H1 (cell line): ENCODE measurements around the gene SELPLG. TPM values are rescaled to one million over a fixed set of nuclear protein-coding genes. Genes with fewer than 3 reads are reported as not detected.

Source experiments
- CTCF ChIA-PET: fragments of 300-600 bp; sonication (Branson Sonifier 250); formaldehyde crosslinking; loops from one replicate; lab custom pipeline; 2021; ENCODE audit not compliant: partially characterized antibody; lab: Charles Lee
- POLR2A ChIA-PET: fragments of 300-600 bp; sonication (Branson Sonifier 250); formaldehyde crosslinking; loops from one replicate; lab custom pipeline; 2021; ENCODE audit warnings: inconsistent platforms; ENCODE audit not compliant: partially characterized antibody; lab: Charles Lee
- DNase-seq, 2 experiments: peaks; one replicate each; pipeline versions ENCODE4 v3.0.0 to v3.0.0-alpha.2; 2010 to 2022; ENCODE audit warnings: low spot score in 2 of 2, low read depth in 1 of 2, mixed read lengths in 1 of 2
- FAIRE-seq: peaks from 2 replicates; lab custom pipeline; 2011; peaks lifted over from hg19 to GRCh38; lab: Jason Lieb, UNC
- H2AFZ ChIP-seq: 2 replicates; pipeline ENCODE4 v1.8.1; 2012; ENCODE audit warnings: low read length, inconsistent platforms
- H2AK5ac ChIP-seq: 2 replicates; pipeline ENCODE4 v1.6.1; 2013; ENCODE audit warnings: low read depth, low read length
- H2BK120ac ChIP-seq: replicated peaks from 2 replicates; pipeline ENCODE3; 2013; ENCODE audit warnings: low read depth, low read length, inconsistent platforms
- H2BK12ac ChIP-seq: 2 replicates; pipeline ENCODE4 v1.6.1; 2013; ENCODE audit warnings: low read depth, low read length
- H2BK15ac ChIP-seq: 2 replicates; pipeline ENCODE4 v1.6.1; 2013; ENCODE audit warnings: low read length
- H2BK20ac ChIP-seq: 2 replicates; pipeline ENCODE4 v1.6.1; 2013; ENCODE audit warnings: low read length
- H2BK5ac ChIP-seq: 2 replicates; pipeline ENCODE4 v1.6.1; 2013; ENCODE audit warnings: low read depth, low read length
- H3K14ac ChIP-seq: 2 replicates; pipeline ENCODE4 v1.6.1; 2013; ENCODE audit warnings: inconsistent platforms; ENCODE audit not compliant: insufficient read length
- H3K18ac ChIP-seq: 2 replicates; pipeline ENCODE4 v1.6.1; 2013; ENCODE audit warnings: low read length; ENCODE audit errors: extremely low read depth
- H3K23ac ChIP-seq: 2 replicates; pipeline ENCODE4 v1.6.1; 2013; ENCODE audit warnings: inconsistent platforms; ENCODE audit not compliant: insufficient read length
- H3K23me2 ChIP-seq: 2 replicates; pipeline ENCODE4 v1.6.1; 2013; ENCODE audit warnings: low read depth, low read length
- H3K27ac ChIP-seq: 2 replicates; pipeline ENCODE4 v1.6.1; 2011; ENCODE audit warnings: low read depth, low read length, inconsistent platforms
- H3K27me3 ChIP-seq, 4 experiments: replicated peaks in 1 of 4; 1 replicate in 1 of 4; 2 replicates in 3 of 4; pipeline versions ENCODE4 v1.6.1 to v1.8.1; 2011 to 2013; ENCODE audit warnings: low read length in 3 of 4, mild to moderate bottlenecking in 3 of 4, inconsistent platforms in 2 of 4, mixed read lengths in 2 of 4, moderate library complexity in 1 of 4; ENCODE audit not compliant: control insufficient read depth in 3 of 4, insufficient read depth in 3 of 4; ENCODE audit errors: extremely low read depth in 1 of 4
- H3K36me3 ChIP-seq, 4 experiments: 2 replicates each; pipeline versions ENCODE4 v1.6.1 to v1.8.1; 2011 to 2013; ENCODE audit warnings: mild to moderate bottlenecking in 4 of 4, low read length in 3 of 4, moderate library complexity in 2 of 4, control low read depth in 1 of 4, inconsistent platforms in 1 of 4; ENCODE audit not compliant: insufficient read depth in 4 of 4, control insufficient read depth in 2 of 4
- H3K4ac ChIP-seq: replicated peaks from 2 replicates; pipeline ENCODE3; 2013; ENCODE audit warnings: low read length, low read depth, mixed read lengths, inconsistent platforms; ENCODE audit not compliant: insufficient read length
- H3K4me1 ChIP-seq, 4 experiments: replicated peaks in 1 of 4; 1 replicate in 1 of 4; 2 replicates in 3 of 4; pipeline versions ENCODE4 v1.6.1 to v1.8.1; 2011 to 2013; ENCODE audit warnings: low read length in 3 of 4, inconsistent platforms in 2 of 4, mixed read lengths in 1 of 4; ENCODE audit not compliant: insufficient read depth in 4 of 4, control insufficient read depth in 3 of 4
- H3K4me2 ChIP-seq, 2 experiments: 2 replicates each; pipeline versions ENCODE4 v1.6.1 to v1.8.1; 2011 to 2013; ENCODE audit warnings: low read depth in 2 of 2, low read length in 2 of 2, control low read depth in 1 of 2, inconsistent platforms in 1 of 2, mild to moderate bottlenecking in 1 of 2; ENCODE audit not compliant: insufficient read depth in 1 of 2
- H3K4me3 ChIP-seq, 4 experiments: fragments of 200-600, 300-600 bp in 1 of 4; sonication (generic), shearing (Covaris generic), sonication (Bioruptor Twin) in 1 of 4; 2 replicates each; pipeline versions ENCODE4 v1.5.1 to v1.8.1; 2011 to 2016; ENCODE audit warnings: low read length in 4 of 4, low read depth in 3 of 4, control low read depth in 2 of 4, inconsistent platforms in 2 of 4, mild to moderate bottlenecking in 2 of 4, mixed read lengths in 1 of 4, moderate library complexity in 1 of 4; ENCODE audit not compliant: insufficient read depth in 2 of 4; ENCODE audit errors: extremely low read depth in 1 of 4
- H3K56ac ChIP-seq: replicated peaks from 2 replicates; pipeline ENCODE3; 2013; ENCODE audit warnings: low read depth, mild to moderate bottlenecking, mixed read lengths, low read length, inconsistent platforms; ENCODE audit not compliant: insufficient read length
- H3K79me1 ChIP-seq: 2 replicates; pipeline ENCODE4 v1.6.1; 2013; ENCODE audit warnings: low read depth, low read length, control low read depth
- H3K79me2 ChIP-seq, 2 experiments: 2 replicates each; pipeline versions ENCODE4 v1.6.1 to v1.8.1; 2012 to 2013; ENCODE audit warnings: low read length in 2 of 2, mild to moderate bottlenecking in 2 of 2, inconsistent platforms in 1 of 2; ENCODE audit not compliant: insufficient read depth in 2 of 2, control insufficient read depth in 1 of 2
- H3K9ac ChIP-seq, 4 experiments: replicated peaks in 1 of 4; 1 replicate in 1 of 4; 2 replicates in 3 of 4; pipeline versions ENCODE4 v1.6.1 to v1.8.1; 2011 to 2013; ENCODE audit warnings: low read depth in 3 of 4, low read length in 3 of 4, control low read depth in 2 of 4, mild to moderate bottlenecking in 2 of 4, moderate library complexity in 2 of 4, inconsistent platforms in 1 of 4; ENCODE audit errors: extremely low read depth in 1 of 4
- H3K9me3 ChIP-seq, 2 experiments: 2 replicates each; pipeline versions ENCODE4 v1.6.1 to v1.8.1; 2012 to 2013; ENCODE audit warnings: mild to moderate bottlenecking in 2 of 2, moderate library complexity in 2 of 2, control low read depth in 1 of 2, inconsistent platforms in 1 of 2, low read depth in 1 of 2, low read length in 1 of 2, mixed read lengths in 1 of 2; ENCODE audit not compliant: insufficient read depth in 2 of 2
- H4K20me1 ChIP-seq, 2 experiments: replicated peaks in 1 of 2; 2 replicates each; pipeline versions ENCODE3 to v1.8.1; 2011 to 2013; ENCODE audit warnings: inconsistent platforms in 2 of 2, low read length in 2 of 2, mild to moderate bottlenecking in 1 of 2; ENCODE audit not compliant: insufficient read depth in 2 of 2, control insufficient read depth in 1 of 2
- H4K5ac ChIP-seq: 2 replicates; pipeline ENCODE4 v1.6.1; 2013; ENCODE audit warnings: low read length, low read depth, mixed read lengths, inconsistent platforms; ENCODE audit not compliant: insufficient read length
- H4K8ac ChIP-seq: 2 replicates; pipeline ENCODE4 v1.8.0; 2013; ENCODE audit warnings: mild to moderate bottlenecking, moderate library complexity, low read length, inconsistent platforms; ENCODE audit not compliant: insufficient read depth; ENCODE audit errors: extremely low read depth
- H4K91ac ChIP-seq: replicated peaks from 2 replicates; pipeline ENCODE3; 2013; ENCODE audit warnings: low read length, mixed read lengths, inconsistent platforms; ENCODE audit not compliant: insufficient read length
- BACH1 ChIP-seq: IDR thresholded peaks from 2 replicates; pipeline ENCODE4 v1.6.1; 2012; ENCODE audit warnings: low read length, improper control_type of control experiment
- CHD1 ChIP-seq: IDR thresholded peaks from 2 replicates; pipeline ENCODE4 v1.6.1; 2012; ENCODE audit warnings: low read depth, low read length, improper control_type of control experiment
- EGR1 ChIP-seq: IDR thresholded peaks from 2 replicates; pipeline ENCODE4 v1.6.1; 2011; ENCODE audit warnings: low read depth, low read length, borderline replicate concordance
- EP300 ChIP-seq, 2 experiments: IDR thresholded peaks; 1 replicate in 1 of 2; 2 replicates in 1 of 2; pipeline ENCODE4 v1.6.1; 2011 to 2012; ENCODE audit warnings: low read depth in 2 of 2, low read length in 2 of 2, mild to moderate bottlenecking in 2 of 2, borderline replicate concordance in 1 of 2, inconsistent platforms in 1 of 2, moderate library complexity in 1 of 2
- EZH2 ChIP-seq: fragments of 200-600 bp; sonication (generic); IDR thresholded peaks from 2 replicates; pipeline ENCODE4 v1.7.1; 2012; ENCODE audit warnings: low read depth, mild to moderate bottlenecking, moderate library complexity, low read length, inconsistent platforms; ENCODE audit not compliant: severe bottlenecking
- JUN ChIP-seq: IDR thresholded peaks from 2 replicates; pipeline ENCODE4 v1.6.1; 2011; ENCODE audit warnings: low read depth, mild to moderate bottlenecking, improper control_type of control experiment, low read length
- KDM5A ChIP-seq: fragments of 200-600 bp; IDR thresholded peaks from 2 replicates; pipeline ENCODE4 v1.7.1; 2012; ENCODE audit warnings: mild to moderate bottlenecking, low read length, inconsistent platforms, mixed read lengths
- NANOG ChIP-seq: IDR thresholded peaks from 2 replicates; pipeline ENCODE4 v1.6.1; 2011; ENCODE audit warnings: low read length, low read depth, mild to moderate bottlenecking, inconsistent platforms; ENCODE audit not compliant: insufficient read depth, poor library complexity, severe bottlenecking
- RBBP5 ChIP-seq: IDR thresholded peaks from 2 replicates; pipeline ENCODE4 v1.7.1; 2012; ENCODE audit warnings: low read depth, mild to moderate bottlenecking, inconsistent platforms, low read length, moderate library complexity, borderline replicate concordance
- SIN3A ChIP-seq, 2 experiments: IDR thresholded peaks in 1 of 2; conservative IDR thresholded peaks in 1 of 2; 2 replicates each; pipeline ENCODE4 v1.6.1; 2011 to 2012; ENCODE audit warnings: low read length in 2 of 2, improper control_type of control experiment in 1 of 2, low read depth in 1 of 2, mild to moderate bottlenecking in 1 of 2
- SIRT6 ChIP-seq: IDR thresholded peaks from one replicate; pipeline ENCODE4 v1.7.1; 2012; ENCODE audit warnings: low read length, inconsistent platforms
- SP1 ChIP-seq: IDR thresholded peaks from 2 replicates; pipeline ENCODE4 v1.6.1; 2011; ENCODE audit warnings: low read depth, low read length
- SP4 ChIP-seq: IDR thresholded peaks from 2 replicates; pipeline ENCODE4 v1.6.1; 2012; ENCODE audit warnings: low read length, inconsistent platforms
- WGBS, 2 experiments: shearing (Covaris generic) in 1 of 2; methylation state at CpG; one replicate each; pipeline versions ENCODE4 v1.1.6 to v1.1.7; 2013 to 2015; ENCODE audit warnings: low lambda C conversion rate in 2 of 2, mixed read lengths in 2 of 2, inconsistent platforms in 1 of 2, low coverage in 1 of 2, missing lambda C conversion rate in 1 of 2; ENCODE audit not compliant: insufficient replicate concordance in 2 of 2, insufficient coverage in 1 of 2, insufficient read length in 1 of 2; ENCODE audit errors: extremely low coverage in 1 of 2, missing lambda C conversion rate in 1 of 2; 5-methylcytosine and 5-hydroxymethylcytosine counted together
- polyA plus RNA-seq, 7 experiments: library from polyadenylated mRNA; depleted of rRNA in 3 of 7; stranded (reverse) in 5 of 7; unstranded in 2 of 7; fragments of >200 nt in 5 of 7; fragments of 200-250 nt in 2 of 7; gene quantifications; 1 replicate in 5 of 7; 2 replicates in 1 of 7; 4 replicates in 1 of 7; pipeline versions ENCODE4 v1.2.1 to v1.2.3, GENCODE V29; 2011 to 2013; ENCODE audit warnings: missing spikeins in 2 of 7, mixed read lengths in 2 of 7
- total RNA-seq: library from RNA; stranded (reverse); fragmentation: NEBNext Ultra II Directional; extraction: Animal tissue kit (Norgen Biotek cat#: 25700); gene quantifications from 2 replicates; pipeline ENCODE4 v1.2.1, GENCODE V29; 2021
- TF ChIP-seq, protein P1 (sequence below): IDR thresholded peaks from 2 replicates; pipeline ENCODE4 v1.6.1; 2012; ENCODE audit warnings: inconsistent platforms

Gene SELPLG
- total and polyA plus RNA-seq, 2 of the 8 experiments (the other 6 are each of a cell fraction or from before 2014, with no cell fraction given), result 0.18 TPM; not detected in 1

DNA sequence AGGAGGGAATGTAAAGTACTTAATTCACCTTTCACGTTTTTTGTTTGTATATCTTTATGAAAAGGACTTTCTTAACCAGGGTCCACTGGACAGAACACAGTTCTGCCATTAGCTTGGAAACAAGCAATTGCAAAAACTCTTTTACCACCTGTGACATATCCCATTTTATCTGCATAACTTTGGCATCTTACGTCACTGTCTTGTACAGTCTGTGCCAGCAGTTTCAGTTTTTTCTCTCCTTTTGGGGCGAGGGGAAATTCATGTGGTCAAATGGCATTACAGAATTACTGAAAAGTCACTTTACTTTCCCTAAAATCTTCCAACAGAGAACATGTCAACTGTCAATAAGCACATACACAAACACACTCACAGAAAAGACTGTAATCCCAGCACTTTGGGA, 43.7 kb upstream of the SELPLG start:
- H3K27me3 ChIP-seq, result no peaks in the 10 kb centered on the region
- no peak overlapping the region for H2BK15ac ChIP-seq
- FAIRE-seq, result no peak
- ChIA-PET POLR2A (no interaction called here), CTCF (interaction anchor here (1.2 kb wide), 1 partner anchor 12 kb away, joined by 5 read pairs; no protein-coding TSS in a partner anchor)
- peaks cover 0 to 2% of the 10 kb centered on the region in 2 experiments for H4K20me1 ChIP-seq
- H3K27ac ChIP-seq, result no peak overlapping the region
- DNase-seq, result no peak
- no peak overlapping the region for H3K18ac ChIP-seq
- H2AFZ ChIP-seq, result no peak overlapping the region
- no peak overlapping the region for H2BK120ac ChIP-seq
- H3K23me2 ChIP-seq, result no peaks in the 10 kb centered on the region
- no peak overlapping the region for H2BK20ac ChIP-seq
- H3K4me3 ChIP-seq, result no peak overlapping the region
- H3K4me2 ChIP-seq, result no peak overlapping the region
- no peak overlapping the region for H3K4ac ChIP-seq
- WGBS, 2 experiments, result 89% methylated on average over 3 of the region's 3 CpGs; no CpG with 5 or more reads in 1 of the 2 experiments
- peaks cover 0 to 29% of the 10 kb centered on the region in 2 experiments; a peak in 2 of 4 replicates for H3K79me2 ChIP-seq
- no peak overlapping the region for H3K23ac ChIP-seq
- no peak overlapping the region for H3K9ac ChIP-seq
- H3K79me1 ChIP-seq, result 0 out of 2 replicates have a peak, but pooled peaks cover 2% of the 10 kb centered on the region
- H2BK12ac ChIP-seq, result no peak overlapping the region
- H3K4me1 ChIP-seq, result no peaks in the 10 kb centered on the region
- H3K14ac ChIP-seq, result no peak overlapping the region
- H4K5ac ChIP-seq, result no peak overlapping the region
- no peak overlapping the region for H4K8ac ChIP-seq
- H3K9me3 ChIP-seq, result no peaks in the 10 kb centered on the region
- H4K91ac ChIP-seq, result no peak overlapping the region
- no peak overlapping the region for H2BK5ac ChIP-seq
- H3K36me3 ChIP-seq, result peaks cover 0 to 3% (median 0%) of the 10 kb centered on the region in 4 experiments; a peak in 2 of 8 replicates
- no peak overlapping the region for H2AK5ac ChIP-seq
- H3K56ac ChIP-seq, result no peak overlapping the region
- TF ChIP-seq SIN3A (conservative IDR thresholded peaks at IDR 0.05 in 1 of 2, IDR thresholded peaks at IDR 0.05 in 1 of 2; ENCODE audit: low read depth in 1 of 2, low read length in 2 of 2), result no peak
- no peak for TF ChIP-seq BACH1
- no peak for TF ChIP-seq KDM5A
- no peak for TF ChIP-seq EGR1
- no peak for TF ChIP-seq EP300 (IDR thresholded peaks at IDR 0.05; ENCODE audit: borderline replicate concordance in 1 of 2, low read depth in 2 of 2, low read length in 2 of 2)
- no peak for TF ChIP-seq RBBP5
- TF ChIP-seq, protein P1, sequence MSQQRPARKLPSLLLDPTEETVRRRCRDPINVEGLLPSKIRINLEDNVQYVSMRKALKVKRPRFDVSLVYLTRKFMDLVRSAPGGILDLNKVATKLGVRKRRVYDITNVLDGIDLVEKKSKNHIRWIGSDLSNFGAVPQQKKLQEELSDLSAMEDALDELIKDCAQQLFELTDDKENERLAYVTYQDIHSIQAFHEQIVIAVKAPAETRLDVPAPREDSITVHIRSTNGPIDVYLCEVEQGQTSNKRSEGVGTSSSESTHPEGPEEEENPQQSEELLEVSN, result no peak
- no peak for TF ChIP-seq EZH2
- no peak for TF ChIP-seq SP4
- TF ChIP-seq SIRT6, result no peak
- no peak for TF ChIP-seq JUN
- no peak for TF ChIP-seq NANOG
- TF ChIP-seq SP1, result no peak
- no peak for TF ChIP-seq CHD1
